PC-9 (cell line): ENCODE results near the gene TIA1. TPM values are rescaled to one million over a fixed set of nuclear protein-coding genes. Genes with fewer than 3 reads are reported as not detected.
A peak's percentile ranks its signal among the peaks of the same experiment; 100 is the strongest.

Experiments used
- BruUV-seq: library from RNA; stranded (reverse); fragments of 400-500 nt; replicated peaks from 2 replicates; lab custom pipeline; 2021; lab: Mats Ljungman, UMichigan
- CTCF ChIA-PET: fragments of 300-600 bp; sonication (Branson Sonifier 250); formaldehyde crosslinking; loops from one replicate; lab custom pipeline; 2022; ENCODE audit warnings: antibody characterized with exemption; lab: Charles Lee
- POLR2A ChIA-PET: fragments of 300-600 bp; sonication (Branson Sonifier 250); formaldehyde crosslinking; loops from one replicate; lab custom pipeline; 2022; ENCODE audit warnings: antibody characterized with exemption; ENCODE audit not compliant: unreplicated experiment; lab: Charles Lee
- DNase-seq, 2 experiments: peaks; one replicate each; pipeline versions ENCODE4 v3.0.0 to v3.0.0-alpha.2; 2015 to 2022; ENCODE audit warnings: mixed read lengths in 1 of 2
- H2AFZ ChIP-seq: fragments of 200-600 bp; sonication (generic); 2 replicates; pipeline ENCODE4 v1.8.1; 2017; ENCODE audit warnings: antibody characterized with exemption
- H3F3A ChIP-seq: fragments of 200-600 bp; sonication (generic); 2 replicates; pipeline ENCODE4 v1.8.1; 2017; ENCODE audit warnings: antibody characterized with exemption, mild to moderate bottlenecking, low read depth; ENCODE audit not compliant: insufficient read depth
- H3K27ac ChIP-seq: fragments of 200-600 bp; sonication (generic); 2 replicates; pipeline ENCODE4 v1.6.1; 2016; ENCODE audit warnings: mixed run types
- H3K27me3 ChIP-seq: fragments of 200-600 bp; sonication (generic); 2 replicates; pipeline ENCODE4 v1.6.1; 2016; ENCODE audit warnings: low read depth, mixed run types; ENCODE audit not compliant: insufficient read depth
- H3K36me3 ChIP-seq: fragments of 200-600 bp; sonication (generic); 2 replicates; pipeline ENCODE4 v1.6.1; 2016; ENCODE audit warnings: low read depth, mixed run types
- H3K4me1 ChIP-seq: fragments of 200-600 bp; sonication (generic); replicated peaks from 2 replicates; pipeline ENCODE4 v1.6.1; 2016; ENCODE audit warnings: mixed run types; ENCODE audit not compliant: insufficient read depth
- H3K4me2 ChIP-seq: fragments of 200-600 bp; sonication (generic); 2 replicates; pipeline ENCODE4 v1.6.1; 2017; ENCODE audit warnings: mixed run types
- H3K4me3 ChIP-seq: fragments of 200-600 bp; sonication (generic); 2 replicates; pipeline ENCODE4 v1.6.1; 2016; ENCODE audit warnings: mixed run types
- H3K79me2 ChIP-seq: fragments of 200-600 bp; sonication (generic); 2 replicates; pipeline ENCODE4 v1.6.1; 2017; ENCODE audit warnings: low read depth, mixed run types
- H3K9me2 ChIP-seq: fragments of 200-600 bp; sonication (generic); 2 replicates; pipeline ENCODE4 v1.8.1; 2017; ENCODE audit warnings: mild to moderate bottlenecking; ENCODE audit not compliant: insufficient read depth
- H3K9me3 ChIP-seq: fragments of 200-600 bp; sonication (generic); 2 replicates; pipeline ENCODE4 v1.8.1; 2016; ENCODE audit warnings: low read depth; ENCODE audit not compliant: insufficient read depth
- H4K20me1 ChIP-seq: fragments of 200-600 bp; sonication (generic); 2 replicates; pipeline ENCODE4 v1.8.1; 2017; ENCODE audit not compliant: insufficient read depth
- CTCF ChIP-seq: fragments of 200-600 bp; sonication (generic); conservative IDR thresholded peaks from 2 replicates; pipeline ENCODE4 v1.6.1; 2017; ENCODE audit warnings: mixed run types, antibody characterized with exemption, mild to moderate bottlenecking, moderate library complexity
- EZH2 ChIP-seq: fragments of 200-600 bp; sonication (generic); IDR thresholded peaks from 2 replicates; pipeline ENCODE4 v1.8.0; 2017; ENCODE audit warnings: antibody characterized with exemption, low read depth
- intact Hi-C: fragments of 100-400 bp; cut with micrococcal nuclease; formaldehyde crosslinking; loops from one replicate; pipeline ENCODE4 v1.10.0; 2022; ENCODE audit not compliant: unreplicated experiment
- total RNA-seq: library from RNA; stranded (reverse); gene quantifications from 2 replicates; pipeline ENCODE4 v1.2.3, GENCODE V29; 2021

Gene TIA1
- total RNA-seq, 1 experiment from 2014 or later, result 121 TPM

GRCh38 chr2:70261501-70261900 is 13.1 kb upstream of the TIA1 start:
- Histone ChIP-seq H3K4me3 (no peak overlapping the region), H3K27ac (no peak overlapping the region), H2AFZ (no peak overlapping the region), H3K27me3 (no peaks in the 10 kb centered on the region), H4K20me1 (no peaks in the 10 kb centered on the region), H3K79me2 (no peaks in the 10 kb centered on the region), H3K9me2 (no peaks in the 10 kb centered on the region), H3K4me2 (no peak overlapping the region), H3F3A (peaks cover 4% of the 10 kb centered on the region; the same call in 1 of the 2 replicates), H3K4me1 (peaks cover 4% of the 10 kb centered on the region; the same call in 1 of the 2 replicates), H3K9me3 (no peaks in the 10 kb centered on the region), H3K36me3 (no peaks in the 10 kb centered on the region)
- intact Hi-C loops, result no loop called here
- BruUV-seq, result no TSS peak
- CTCF ChIA-PET, result no interaction called here
- TF ChIP-seq CTCF (no peak), EZH2 (no peak)
- POLR2A ChIA-PET, result no interaction called here
- DNase-seq, result no peak

- Histone ChIP-seq H3K4me3 (peak overlapping the region; percentile 59), H4K20me1 (no peaks in the 10 kb centered on the region), H3K27me3 (no peaks in the 10 kb centered on the region), H3K27ac (no peak overlapping the region), H2AFZ (peak overlapping the region; percentile 96), H3K79me2 (no peaks in the 10 kb centered on the region), H3K9me3 (no peaks in the 10 kb centered on the region), H3F3A (peaks cover 4% of the 10 kb centered on the region; the same call in 1 of the 2 replicates), H3K4me1 (peaks cover 4% of the 10 kb centered on the region; the same call in 1 of the 2 replicates), H3K9me2 (no peaks in the 10 kb centered on the region), H3K4me2 (peak overlapping the region; percentile 78), H3K36me3 (no peaks in the 10 kb centered on the region)
- POLR2A ChIA-PET, result interaction anchor here (0.6 to 2.3 kb wide), 4 partner anchors 9 to 83 kb away, joined by 4 to 34 read pairs (median 4); partner anchors contain the start of gene SNRPG
- DNase-seq, result peak in 1 of 2 experiments; percentile 19
- intact Hi-C loops, result no loop called here
- CTCF ChIA-PET, result no interaction called here
- TF ChIP-seq EZH2 (no peak), CTCF (no peak)
- BruUV-seq, result no TSS peak
Observed at GRCh38 chr2:70258532-70258875, 10.1 kb upstream of the TIA1 start.

- Histone ChIP-seq H3F3A (peaks cover 10% of the 10 kb centered on the region; the same call in 1 of the 2 replicates), H3K4me2 (no peak overlapping the region), H3K4me3 (no peak overlapping the region), H3K4me1 (peaks cover 4% of the 10 kb centered on the region; the same call in 1 of the 2 replicates), H3K79me2 (no peaks in the 10 kb centered on the region), H2AFZ (no peak overlapping the region), H3K27ac (no peak overlapping the region), H3K9me2 (no peaks in the 10 kb centered on the region), H3K27me3 (no peaks in the 10 kb centered on the region), H3K9me3 (no peaks in the 10 kb centered on the region), H3K36me3 (no peaks in the 10 kb centered on the region), H4K20me1 (no peaks in the 10 kb centered on the region)
- ChIA-PET CTCF (no interaction called here), POLR2A (no interaction called here)
- no TSS peak for BruUV-seq
- intact Hi-C loops, result no loop called here
- TF ChIP-seq CTCF (no peak), EZH2 (no peak)
- DNase-seq, result no peak
Observed at GRCh38 chr2:70255637-70256314, 7.3 kb upstream of the TIA1 start.
